Cardiac muscle cell (in vitro differentiated cells and primary cell): ENCODE data around the gene HMGCLL1. TPM values are rescaled to one million over a fixed set of nuclear protein-coding genes. Genes with fewer than 3 reads are reported as not detected.

ENCODE experiments used
- DNase-seq, 2 donors: peaks; one replicate each; pipeline versions ENCODE4 v3.0.0 to v3.0.0-alpha.2; 2010 to 2017; ENCODE audit warnings: low read depth in 1 of 2, low spot score in 1 of 2
- H3K27ac ChIP-seq: fragments of 200-600 bp; sonication (generic); 2 replicates; pipeline ENCODE4 v1.5.1; 2016
- H3K27me3 ChIP-seq: fragments of 200-600 bp; sonication (generic); 2 replicates; pipeline ENCODE4 v1.6.0; 2016; ENCODE audit warnings: control low read depth
- H3K36me3 ChIP-seq: fragments of 200-600 bp; sonication (generic); 2 replicates; pipeline ENCODE4 v1.5.1; 2016; ENCODE audit warnings: control low read depth
- H3K4me1 ChIP-seq: fragments of 200-600 bp; sonication (generic); 2 replicates; pipeline ENCODE4 v1.8.1; 2017; ENCODE audit warnings: low read depth, mild to moderate bottlenecking, mixed run types
- H3K4me3 ChIP-seq: fragments of 200-600 bp; sonication (generic); 2 replicates; pipeline ENCODE4 v1.5.1; 2016; ENCODE audit warnings: mild to moderate bottlenecking
- H3K9me3 ChIP-seq: fragments of 200-600 bp; sonication (generic); 2 replicates; pipeline ENCODE4 v1.5.1; 2017; ENCODE audit warnings: low read depth, mild to moderate bottlenecking, control low read depth
- CTCF ChIP-seq: IDR thresholded peaks from 2 replicates; pipeline ENCODE4 v1.5.1; 2012; ENCODE audit warnings: low read depth, mild to moderate bottlenecking, low read length
- polyA plus RNA-seq: library from polyadenylated mRNA; unstranded; fragments of >200 nt; fragmentation: Nextera tagmentation; extraction: Ambion mirVana; gene quantifications from 2 replicates; pipeline ENCODE4 v1.2.1, GENCODE V29; 2016
- total RNA-seq: library from RNA; depleted of rRNA; stranded (reverse); fragments of >200 nt; gene quantifications from 2 replicates; pipeline ENCODE4 v1.2.3, GENCODE V29; 2016

The HMGCLL1 gene
- total and polyA plus RNA-seq, 2 experiments from 2014 or later, result 13.6 to 34.0 TPM

GRCh38 chr6:55448451-55448850 lies 130.5 kb downstream of the HMGCLL1 start:
- H3K27ac ChIP-seq, result peak overlapping the region; percentile 34
- H3K27me3 ChIP-seq, result no peaks in the 10 kb centered on the region
- no peaks in the 10 kb centered on the region for H3K36me3 ChIP-seq
- no peak for TF ChIP-seq CTCF
- no peak for DNase-seq
- H3K9me3 ChIP-seq, result no peaks in the 10 kb centered on the region
- no peak overlapping the region for H3K4me3 ChIP-seq
- H3K4me1 ChIP-seq, result peaks cover 29% of the 10 kb centered on the region

- Histone ChIP-seq H3K4me1 (peaks cover 34% of the 10 kb centered on the region), H3K4me3 (no peak overlapping the region), H3K36me3 (no peaks in the 10 kb centered on the region), H3K9me3 (no peaks in the 10 kb centered on the region), H3K27ac (no peak overlapping the region), H3K27me3 (no peaks in the 10 kb centered on the region)
- TF ChIP-seq CTCF, result no peak
- no peak for DNase-seq
Observed at GRCh38 chr6:55447891-55448290, 131.1 kb downstream of the HMGCLL1 start.

- H3K27ac ChIP-seq, result no peak overlapping the region
- no peaks in the 10 kb centered on the region for H3K9me3 ChIP-seq
- H3K4me3 ChIP-seq, result no peak overlapping the region
- H3K4me1 ChIP-seq, result peaks cover 34% of the 10 kb centered on the region
- peak; percentile 55 to 61 for DNase-seq
- peak; percentile 53 for TF ChIP-seq CTCF
- H3K27me3 ChIP-seq, result no peaks in the 10 kb centered on the region
- no peaks in the 10 kb centered on the region for H3K36me3 ChIP-seq
Observed at GRCh38 chr6:55445648-55446204, 133.3 kb downstream of the HMGCLL1 start.

- Histone ChIP-seq H3K36me3 (no peaks in the 10 kb centered on the region), H3K27me3 (no peaks in the 10 kb centered on the region), H3K9me3 (no peaks in the 10 kb centered on the region), H3K4me1 (peaks cover 31% of the 10 kb centered on the region), H3K27ac (no peak overlapping the region), H3K4me3 (no peak overlapping the region)
- TF ChIP-seq CTCF, result no peak
- DNase-seq, result no peak
Observed at GRCh38 chr6:55443238-55444134, 135.5 kb downstream of the HMGCLL1 start.

- Histone ChIP-seq H3K27me3 (no peaks in the 10 kb centered on the region), H3K4me1 (peaks cover 17% of the 10 kb centered on the region), H3K27ac (no peak overlapping the region), H3K9me3 (no peaks in the 10 kb centered on the region), H3K36me3 (no peaks in the 10 kb centered on the region), H3K4me3 (no peak overlapping the region)
- TF ChIP-seq CTCF, result no peak
- DNase-seq, result no peak
Observed at GRCh38 chr6:55438203-55438602, 140.8 kb downstream of the HMGCLL1 start.
